Cardiac muscle cell (in vitro differentiated cells and primary cell): Measurements from ENCODE around the gene MOB3B. TPM values are rescaled to one million over a fixed set of nuclear protein-coding genes. Genes with fewer than 3 reads are reported as not detected.

Experiments used
- DNase-seq, 2 donors: peaks; one replicate each; pipeline versions ENCODE4 v3.0.0 to v3.0.0-alpha.2; 2010 to 2017; ENCODE audit warnings: low read depth in 1 of 2, low spot score in 1 of 2
- H3K27ac ChIP-seq: fragments of 200-600 bp; sonication (generic); 2 replicates; pipeline ENCODE4 v1.5.1; 2016
- H3K27me3 ChIP-seq: fragments of 200-600 bp; sonication (generic); 2 replicates; pipeline ENCODE4 v1.6.0; 2016; ENCODE audit warnings: control low read depth
- H3K36me3 ChIP-seq: fragments of 200-600 bp; sonication (generic); 2 replicates; pipeline ENCODE4 v1.5.1; 2016; ENCODE audit warnings: control low read depth
- H3K4me1 ChIP-seq: fragments of 200-600 bp; sonication (generic); 2 replicates; pipeline ENCODE4 v1.8.1; 2017; ENCODE audit warnings: low read depth, mild to moderate bottlenecking, mixed run types
- H3K4me3 ChIP-seq: fragments of 200-600 bp; sonication (generic); 2 replicates; pipeline ENCODE4 v1.5.1; 2016; ENCODE audit warnings: mild to moderate bottlenecking
- H3K9me3 ChIP-seq: fragments of 200-600 bp; sonication (generic); 2 replicates; pipeline ENCODE4 v1.5.1; 2017; ENCODE audit warnings: low read depth, mild to moderate bottlenecking, control low read depth
- CTCF ChIP-seq: IDR thresholded peaks from 2 replicates; pipeline ENCODE4 v1.5.1; 2012; ENCODE audit warnings: low read depth, mild to moderate bottlenecking, low read length
- polyA plus RNA-seq: library from polyadenylated mRNA; unstranded; fragments of >200 nt; fragmentation: Nextera tagmentation; extraction: Ambion mirVana; gene quantifications from 2 replicates; pipeline ENCODE4 v1.2.1, GENCODE V29; 2016
- total RNA-seq: library from RNA; depleted of rRNA; stranded (reverse); fragments of >200 nt; gene quantifications from 2 replicates; pipeline ENCODE4 v1.2.3, GENCODE V29; 2016

The MOB3B gene
- total and polyA plus RNA-seq, 2 experiments from 2014 or later: 0.74 to 1.7 TPM

- Histone ChIP-seq H3K27ac (no peak overlapping the region), H3K27me3 (no peaks in the 10 kb centered on the region), H3K36me3 (no peaks in the 10 kb centered on the region), H3K4me3 (no peak overlapping the region), H3K9me3 (no peaks in the 10 kb centered on the region), H3K4me1 (peaks cover 25% of the 10 kb centered on the region)
- no peak for DNase-seq
- TF ChIP-seq CTCF: no peak
Measured at GRCh38 chr9:27432308-27432707, 97.3 kb downstream of the MOB3B start.

- no peaks in the 10 kb centered on the region for H3K27me3 ChIP-seq
- H3K27ac ChIP-seq: no peak overlapping the region
- H3K36me3 ChIP-seq: no peaks in the 10 kb centered on the region
- no peak for TF ChIP-seq CTCF
- H3K4me1 ChIP-seq: peaks cover 31% of the 10 kb centered on the region
- DNase-seq: no peak
- H3K9me3 ChIP-seq: no peaks in the 10 kb centered on the region
- no peak overlapping the region for H3K4me3 ChIP-seq
Measured at GRCh38 chr9:27431543-27432147, 98.0 kb downstream of the MOB3B start.

DNA sequence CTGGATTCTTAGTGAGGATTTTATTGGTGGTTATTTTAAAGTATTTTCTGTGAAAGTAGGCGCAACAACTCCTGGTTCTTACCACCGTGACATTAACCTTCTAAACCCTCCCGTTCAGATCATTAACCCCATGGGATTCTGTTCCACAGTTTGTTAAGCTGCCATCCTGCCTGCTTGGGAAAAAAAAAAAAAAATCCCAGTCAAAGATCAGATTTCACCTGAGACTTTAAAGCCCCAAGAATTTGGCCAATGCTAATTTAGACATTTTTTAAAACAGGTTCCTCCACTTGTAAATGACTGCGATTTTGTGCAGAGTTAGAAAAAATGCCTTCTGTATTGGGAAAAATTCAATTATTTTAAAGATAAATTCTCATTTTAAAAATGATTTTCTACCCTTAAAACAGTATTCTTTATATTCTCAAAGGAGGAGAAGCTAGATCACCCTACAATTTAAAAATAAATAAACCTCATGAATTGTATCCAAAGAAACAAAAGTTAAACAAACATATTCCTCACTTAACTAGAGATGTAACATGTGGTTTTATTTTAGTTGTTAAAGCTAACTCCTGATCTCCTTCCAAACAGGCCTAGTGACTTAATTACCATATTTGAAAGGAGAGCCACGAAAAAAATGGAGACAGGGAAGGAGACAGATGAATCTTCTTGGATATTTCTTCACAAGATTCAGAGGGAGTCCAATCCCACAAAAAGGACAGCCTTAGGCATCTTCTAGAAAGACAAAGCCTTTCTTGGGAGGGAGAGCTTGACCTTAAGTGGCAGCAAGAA is 98.7 kb downstream of the MOB3B start:
- no peaks in the 10 kb centered on the region for H3K9me3 ChIP-seq
- H3K27me3 ChIP-seq: no peaks in the 10 kb centered on the region
- no peaks in the 10 kb centered on the region for H3K36me3 ChIP-seq
- H3K27ac ChIP-seq: no peak overlapping the region
- no peak overlapping the region for H3K4me3 ChIP-seq
- H3K4me1 ChIP-seq: peaks cover 31% of the 10 kb centered on the region
- no peak for DNase-seq
- TF ChIP-seq CTCF: no peak

DNA sequence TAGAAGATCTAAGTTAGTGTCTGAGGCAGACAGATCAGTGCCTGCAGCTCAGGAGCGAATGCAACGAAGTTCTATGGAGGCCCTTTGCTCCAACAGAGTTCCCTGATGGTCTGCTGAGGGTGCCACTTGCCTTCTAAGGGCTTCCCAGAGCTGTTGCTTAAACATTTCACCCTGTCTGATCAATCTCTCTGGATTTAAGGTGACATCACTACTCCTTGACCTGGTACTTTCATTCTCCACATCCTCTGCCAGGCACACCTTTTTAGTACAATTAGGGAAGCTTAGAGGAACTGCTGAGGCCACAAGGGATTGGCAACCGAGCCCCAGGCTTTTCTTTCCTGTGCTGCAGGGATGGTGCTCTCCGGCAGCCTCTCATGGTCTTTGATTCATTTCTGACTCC is 99.7 kb downstream of the MOB3B start:
- H3K27me3 ChIP-seq: no peaks in the 10 kb centered on the region
- H3K36me3 ChIP-seq: no peaks in the 10 kb centered on the region
- no peak overlapping the region for H3K4me3 ChIP-seq
- no peak for DNase-seq
- TF ChIP-seq CTCF: no peak
- no peak overlapping the region for H3K27ac ChIP-seq
- no peaks in the 10 kb centered on the region for H3K9me3 ChIP-seq
- peaks cover 31% of the 10 kb centered on the region for H3K4me1 ChIP-seq

- H3K27ac ChIP-seq: no peak overlapping the region
- H3K27me3 ChIP-seq: no peaks in the 10 kb centered on the region
- no peaks in the 10 kb centered on the region for H3K9me3 ChIP-seq
- H3K36me3 ChIP-seq: no peaks in the 10 kb centered on the region
- no peak for TF ChIP-seq CTCF
- DNase-seq: no peak
- H3K4me3 ChIP-seq: no peak overlapping the region
- H3K4me1 ChIP-seq: peaks cover 31% of the 10 kb centered on the region
Measured at GRCh38 chr9:27429436-27429835, 100.2 kb downstream of the MOB3B start.
